Karpas-422 (cell line): ENCODE results near the gene OR3A3. TPM values are rescaled to one million over a fixed set of nuclear protein-coding genes. Genes with fewer than 3 reads are reported as not detected.
A peak's percentile ranks its signal among the peaks of the same experiment; 100 is the strongest.
"Not testable (repeated sequence)": the region's sequence is repeated elsewhere in the genome, so short reads cannot be mapped to it uniquely, and the experiment has no call there.

Source experiments
- DNase-seq: peaks from one replicate; pipeline ENCODE4 v3.0.0-alpha.2; 2015
- H2AFZ ChIP-seq: fragments of 200-600 bp; sonication (generic); 2 replicates; pipeline ENCODE4 v1.6.1; 2014; ENCODE audit warnings: antibody characterized with exemption, low read length, mixed read lengths
- H3K27ac ChIP-seq: fragments of 200-600 bp; sonication (generic); 2 replicates; pipeline ENCODE4 v1.5.1; 2014; ENCODE audit warnings: mild to moderate bottlenecking, low read length, moderate library complexity
- H3K27me3 ChIP-seq: fragments of 200-600 bp; sonication (generic); 2 replicates; pipeline ENCODE4 v1.6.1; 2014; ENCODE audit warnings: low read length, mixed read lengths
- H3K36me3 ChIP-seq: fragments of 200-600 bp; sonication (generic); 2 replicates; pipeline ENCODE4 v1.6.1; 2014; ENCODE audit warnings: low read length, mixed read lengths; ENCODE audit not compliant: insufficient read depth
- H3K4me1 ChIP-seq: fragments of 200-600 bp; sonication (generic); 2 replicates; pipeline ENCODE4 v1.6.1; 2014; ENCODE audit warnings: mild to moderate bottlenecking, low read length, mixed read lengths
- H3K4me2 ChIP-seq: fragments of 200-600 bp; sonication (generic); 2 replicates; pipeline ENCODE4 v1.6.1; 2014; ENCODE audit warnings: low read length, low read depth, mild to moderate bottlenecking; ENCODE audit not compliant: poor library complexity, severe bottlenecking
- H3K4me3 ChIP-seq: fragments of 200-600 bp; sonication (generic); 2 replicates; pipeline ENCODE4 v1.5.1; 2014; ENCODE audit warnings: mild to moderate bottlenecking, antibody characterized with exemption, low read length, mixed read lengths
- H3K79me2 ChIP-seq: fragments of 200-600 bp; sonication (generic); 2 replicates; pipeline ENCODE4 v1.6.1; 2014; ENCODE audit warnings: mild to moderate bottlenecking, low read length, mixed read lengths
- H3K9ac ChIP-seq: fragments of 200-600 bp; sonication (generic); 2 replicates; pipeline ENCODE4 v1.6.0; 2014; ENCODE audit warnings: low read length
- H3K9me2 ChIP-seq: fragments of 200-600 bp; sonication (generic), shearing (Covaris generic); replicated peaks from 2 replicates; pipeline ENCODE4 v1.6.0; 2014; ENCODE audit warnings: mild to moderate bottlenecking, low read length, moderate library complexity; ENCODE audit not compliant: insufficient read depth
- H3K9me3 ChIP-seq: fragments of 300-700, 200-600 bp; sonication (generic); 2 replicates; pipeline ENCODE4 v1.6.1; 2014; ENCODE audit warnings: low read length, mixed read lengths
- H4K20me1 ChIP-seq: fragments of 200-600 bp; sonication (generic); 2 replicates; pipeline ENCODE4 v1.6.1; 2014; ENCODE audit warnings: mild to moderate bottlenecking, antibody characterized with exemption, low read length, low read depth; ENCODE audit not compliant: insufficient read depth
- total RNA-seq: library from RNA; depleted of rRNA; stranded (reverse); fragments of >200 nt; shearing (Covaris generic); gene quantifications from 2 replicates; pipeline ENCODE4 v1.2.3, GENCODE V29; 2014; ENCODE audit warnings: low replicate concordance

The OR3A3 gene
- total RNA-seq, 1 experiment from 2014 or later: not detected

GRCh38 chr17:3400055-3400454 is 11.1 kb upstream of the OR3A3 start:
- no peaks in the 10 kb centered on the region for H3K36me3 ChIP-seq
- H3K4me3 ChIP-seq: no peak overlapping the region
- H3K9me2 ChIP-seq: no peaks in the 10 kb centered on the region
- H2AFZ ChIP-seq: no peak overlapping the region
- H3K27ac ChIP-seq: no peak overlapping the region
- H3K9ac ChIP-seq: no peak overlapping the region
- H3K4me1 ChIP-seq: no peaks in the 10 kb centered on the region
- DNase-seq: no peak
- no peaks in the 10 kb centered on the region for H3K27me3 ChIP-seq
- H3K9me3 ChIP-seq: no peaks in the 10 kb centered on the region
- H3K79me2 ChIP-seq: no peaks in the 10 kb centered on the region
- no peaks in the 10 kb centered on the region for H4K20me1 ChIP-seq
- H3K4me2 ChIP-seq: no peak overlapping the region

- Histone ChIP-seq H3K9me3 (no peaks in the 10 kb centered on the region), H3K9me2 (no peaks in the 10 kb centered on the region), H3K79me2 (no peaks in the 10 kb centered on the region), H3K4me3 (no peak overlapping the region), H4K20me1 (no peaks in the 10 kb centered on the region), H3K36me3 (no peaks in the 10 kb centered on the region), H3K4me1 (no peaks in the 10 kb centered on the region), H2AFZ (no peak overlapping the region), H3K4me2 (no peak overlapping the region), H3K27me3 (no peaks in the 10 kb centered on the region), H3K9ac (no peak overlapping the region), H3K27ac (no peak overlapping the region)
- DNase-seq: no peak
These were observed 9.4 kb upstream of the OR3A3 start for GRCh38 chr17:3401786-3402185.

DNA sequence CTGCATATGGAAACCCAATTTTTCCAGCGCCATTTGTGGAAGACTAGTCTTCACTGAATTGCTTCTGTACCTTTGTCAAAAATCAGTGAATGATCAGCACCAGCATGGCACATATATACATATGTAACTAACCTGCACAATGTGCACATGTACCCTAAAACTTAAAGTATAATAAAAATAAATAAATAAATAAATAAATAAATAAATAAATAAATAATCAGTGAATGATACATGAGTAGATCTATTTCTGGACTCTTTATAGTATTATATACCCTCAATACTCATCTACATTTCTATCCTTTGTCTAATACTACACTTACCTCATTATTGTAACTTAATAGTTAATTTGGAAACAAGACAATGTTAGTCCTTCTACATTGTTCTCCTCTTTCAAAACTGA is 7.3 kb upstream of the OR3A3 start:
- H3K9me2 ChIP-seq, H3K9ac ChIP-seq, H3K36me3 ChIP-seq, H3K79me2 ChIP-seq, H3K27me3 ChIP-seq, H3K4me1 ChIP-seq, DNase-seq, H3K27ac ChIP-seq, H3K9me3 ChIP-seq, H3K4me2 ChIP-seq, H2AFZ ChIP-seq, H3K4me3 ChIP-seq, H4K20me1 ChIP-seq: not testable (repeated sequence)

DNA sequence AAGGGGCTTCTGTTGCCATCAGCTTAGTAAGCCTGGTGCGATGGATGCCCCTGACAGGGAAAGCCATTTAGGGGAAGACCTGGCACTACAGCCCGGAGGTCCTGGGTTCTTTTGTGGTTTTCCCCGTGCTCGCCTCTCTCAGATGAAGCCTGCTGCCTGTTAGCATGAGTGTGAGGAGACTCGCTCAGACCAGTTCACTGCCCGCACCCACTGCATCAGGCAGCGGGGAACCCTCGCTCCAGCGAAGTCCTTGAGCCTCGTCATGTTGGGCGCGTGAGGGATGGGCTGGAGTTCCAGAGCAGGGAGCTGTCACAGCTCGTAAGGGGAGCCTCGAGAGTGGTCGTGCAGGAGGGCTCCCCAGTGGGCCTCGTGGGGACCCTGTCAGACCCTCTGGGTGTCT is 1.0 kb downstream of the OR3A3 start:
- H3K4me2 ChIP-seq, H2AFZ ChIP-seq, DNase-seq, H3K4me3 ChIP-seq, H3K9me2 ChIP-seq, H3K27ac ChIP-seq, H4K20me1 ChIP-seq, H3K9me3 ChIP-seq, H3K4me1 ChIP-seq, H3K79me2 ChIP-seq, H3K36me3 ChIP-seq, H3K27me3 ChIP-seq, H3K9ac ChIP-seq: not testable (repeated sequence)

DNA sequence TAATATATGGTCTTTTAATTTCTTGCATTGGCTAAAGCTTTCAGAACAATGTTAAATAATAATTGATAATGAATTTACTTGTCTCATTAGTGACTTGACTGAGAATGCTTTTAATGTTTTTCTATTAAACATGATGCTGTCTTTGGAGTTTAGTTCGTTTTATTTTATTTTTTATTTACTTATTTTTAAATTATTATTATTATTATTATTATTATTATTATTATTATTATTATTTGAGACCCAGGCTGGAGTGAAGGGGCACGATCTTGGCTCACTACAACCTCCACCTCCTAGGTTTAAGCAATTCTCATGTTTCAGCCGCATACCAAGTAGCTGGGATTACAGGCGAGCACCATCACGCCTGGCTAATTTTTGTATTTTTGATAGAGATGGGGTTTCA is 4.4 kb downstream of the OR3A3 start:
- no peaks in the 10 kb centered on the region for H3K79me2 ChIP-seq
- no peak overlapping the region for H3K27ac ChIP-seq
- no peaks in the 10 kb centered on the region for H3K9me3 ChIP-seq
- no peaks in the 10 kb centered on the region for H3K36me3 ChIP-seq
- no peak overlapping the region for H3K4me2 ChIP-seq
- DNase-seq: no peak
- H3K9me2 ChIP-seq: no peaks in the 10 kb centered on the region
- H3K9ac ChIP-seq: no peak overlapping the region
- H4K20me1 ChIP-seq: no peaks in the 10 kb centered on the region
- no peak overlapping the region for H2AFZ ChIP-seq
- H3K27me3 ChIP-seq: no peaks in the 10 kb centered on the region
- H3K4me3 ChIP-seq: no peak overlapping the region
- H3K4me1 ChIP-seq: no peaks in the 10 kb centered on the region

GRCh38 chr17:3418222-3418621 is 7.1 kb downstream of the OR3A3 start:
- Histone ChIP-seq H2AFZ (no peak overlapping the region), H3K27ac (no peak overlapping the region), H3K27me3 (no peaks in the 10 kb centered on the region), H3K36me3 (no peaks in the 10 kb centered on the region), H3K9me3 (no peaks in the 10 kb centered on the region), H3K4me1 (no peaks in the 10 kb centered on the region), H3K79me2 (no peaks in the 10 kb centered on the region), H3K4me3 (no peak overlapping the region), H3K4me2 (no peak overlapping the region), H3K9me2 (no peaks in the 10 kb centered on the region), H3K9ac (no peak overlapping the region), H4K20me1 (no peaks in the 10 kb centered on the region)
- DNase-seq: no peak

DNA sequence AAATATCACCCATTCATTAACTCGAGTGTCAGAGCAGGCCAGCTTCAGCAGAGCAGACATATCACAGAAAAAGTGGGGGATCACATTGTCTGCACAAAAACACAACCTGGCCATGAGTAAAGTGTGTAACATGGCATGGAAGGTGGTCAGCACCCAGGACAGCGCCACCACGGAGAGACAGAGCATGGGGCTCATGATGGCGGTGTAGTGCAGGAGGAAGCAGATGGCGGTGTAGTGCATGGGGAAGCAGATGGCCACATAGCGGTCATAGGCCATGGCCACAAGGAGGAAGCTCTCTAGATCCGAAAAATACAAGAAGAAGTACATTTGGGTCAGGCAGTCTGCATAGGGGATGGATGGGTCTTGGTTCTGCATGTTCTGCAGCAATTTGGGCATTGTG is 22.0 kb downstream of the OR3A3 start:
- DNase-seq: peak; percentile 55

DNA sequence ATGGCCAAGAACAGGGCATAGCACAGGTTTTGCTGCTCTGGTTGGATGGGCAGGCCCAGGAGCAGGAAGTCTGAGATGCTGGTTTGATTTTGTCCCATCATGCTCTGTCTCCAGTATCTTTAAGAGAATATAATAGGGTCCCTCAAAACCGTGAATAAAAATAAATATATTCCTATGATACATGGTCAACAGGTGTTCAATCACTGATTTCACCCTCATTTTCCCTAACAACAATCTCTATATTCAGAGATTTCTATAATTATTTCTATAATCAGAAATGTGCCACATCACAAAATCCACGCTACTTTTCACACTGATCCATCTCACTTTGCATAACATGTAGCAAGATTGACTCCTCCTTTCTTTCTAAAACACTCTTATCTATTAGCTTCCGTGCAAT is 22.6 kb downstream of the OR3A3 start, which contains the start of gene OR1E2:
OR1E2 (minus strand) TSS at position 101 of the 400 bp plus-strand sequence; CDS start at position 101, 0 bp downstream.
- no peak within 1 kb of the TSS for H2AFZ ChIP-seq
- no peaks in the 10 kb centered on the region for H3K9me3 ChIP-seq
- H3K9me2 ChIP-seq: no peaks in the 10 kb centered on the region
- H3K9ac ChIP-seq: no peak within 1 kb of the TSS
- no peak for DNase-seq
- H3K27me3 ChIP-seq: no peaks in the 10 kb centered on the region
- H4K20me1 ChIP-seq: no peaks in the 10 kb centered on the region
- H3K79me2 ChIP-seq: no peaks in the 10 kb centered on the region
- no peak within 1 kb of the TSS for H3K4me3 ChIP-seq
- H3K4me1 ChIP-seq: no peaks in the 10 kb centered on the region
- no peak within 1 kb of the TSS for H3K4me2 ChIP-seq
- H3K27ac ChIP-seq: no peak within 1 kb of the TSS
- H3K36me3 ChIP-seq: no peaks in the 10 kb centered on the region

More for the DNA sequence above, 22.0 kb downstream of the OR3A3 start:
- not testable (repeated sequence) for H4K20me1 ChIP-seq, H3K4me2 ChIP-seq, H3K27me3 ChIP-seq, H3K9me2 ChIP-seq, H2AFZ ChIP-seq, H3K9ac ChIP-seq, H3K4me3 ChIP-seq, H3K36me3 ChIP-seq, H3K9me3 ChIP-seq, H3K79me2 ChIP-seq, H3K4me1 ChIP-seq, H3K27ac ChIP-seq

DNA sequence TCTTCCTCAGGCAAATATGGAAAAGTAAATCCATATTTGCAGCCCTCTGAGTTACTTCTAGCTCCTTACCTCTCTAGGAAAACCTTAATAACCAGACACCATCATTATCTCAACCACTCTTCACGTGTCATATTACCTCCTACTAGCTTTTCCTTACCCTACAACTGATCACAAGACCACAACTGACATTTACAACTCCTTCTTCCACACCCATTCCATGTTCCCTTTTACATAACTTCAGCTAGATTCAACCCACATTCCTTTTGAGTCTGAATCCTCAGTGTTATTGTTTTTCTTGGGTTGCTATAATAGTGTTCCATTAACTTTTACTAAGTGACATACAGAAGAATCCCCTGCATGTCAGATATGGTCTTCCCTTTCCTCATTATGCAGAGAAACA is 27.2 kb downstream of the OR3A3 start:
- Histone ChIP-seq H3K4me3 (no peak overlapping the region), H3K79me2 (no peaks in the 10 kb centered on the region), H3K4me2 (no peak overlapping the region), H3K4me1 (no peaks in the 10 kb centered on the region), H3K27me3 (no peaks in the 10 kb centered on the region), H3K9ac (no peak overlapping the region), H2AFZ (no peak overlapping the region), H3K9me3 (no peaks in the 10 kb centered on the region), H3K27ac (no peak overlapping the region), H3K9me2 (no peaks in the 10 kb centered on the region), H3K36me3 (no peaks in the 10 kb centered on the region), H4K20me1 (no peaks in the 10 kb centered on the region)
- DNase-seq: no peak
